HG03139 (cell line): ENCODE measurements around the gene NRN1L.

Experiments
- ATAC-seq: cut with Tn5 transposase; IDR thresholded peaks from one replicate; pipeline ENCODE4 v1.9.1; 2021; ENCODE audit not compliant: unreplicated experiment

The NRN1L gene

GRCh38 chr16:67915831-67916723 is 31.4 kb downstream of the NRN1L start:
- no peak for ATAC-seq

GRCh38 chr16:67917140-67917851 is 32.6 kb downstream of the NRN1L start:
- ATAC-seq = no peak

- no peak for ATAC-seq
These were observed 33.2 kb downstream of the NRN1L start for GRCh38 chr16:67917852-67918236.

- no peak for ATAC-seq
These were observed 35.0 kb downstream of the NRN1L start for GRCh38 chr16:67919622-67920221.

- ATAC-seq = no peak
These were observed 37.5 kb downstream of the NRN1L start for GRCh38 chr16:67922221-67922620.

GRCh38 chr16:67922740-67923139 is 38.1 kb downstream of the NRN1L start:
- ATAC-seq = no peak

GRCh38 chr16:67923414-67924116 is 38.9 kb downstream of the NRN1L start:
- ATAC-seq = no peak

GRCh38 chr16:67924140-67924906 is 39.6 kb downstream of the NRN1L start:
- no peak for ATAC-seq

- ATAC-seq = no peak
These were observed 41.6 kb downstream of the NRN1L start for GRCh38 chr16:67926181-67926750.

- ATAC-seq = no peak
These were observed 42.7 kb downstream of the NRN1L start for GRCh38 chr16:67927131-67927941.

GRCh38 chr16:67928147-67928546 is 43.5 kb downstream of the NRN1L start:
- ATAC-seq = no peak

GRCh38 chr16:67928561-67929364 is 44.1 kb downstream of the NRN1L start:
- no peak for ATAC-seq

GRCh38 chr16:67930191-67930590 is 45.5 kb downstream of the NRN1L start:
- no peak for ATAC-seq

GRCh38 chr16:67930678-67931211 is 46.1 kb downstream of the NRN1L start:
- ATAC-seq = no peak

GRCh38 chr16:67931712-67932461 is 47.2 kb downstream of the NRN1L start, which contains the start of gene CTRL:
CTRL (minus strand) TSS chr16:67931862; CDS start chr16:67931852, 10 bp downstream.
- ATAC-seq = no peak

GRCh38 chr16:67932462-67932840 is 47.8 kb downstream of the NRN1L start:
- ATAC-seq = no peak

- no peak for ATAC-seq
These were observed 49.1 kb downstream of the NRN1L start for GRCh38 chr16:67933805-67934204.
